Measurements from ENCODE around the gene AQR. TPM values are rescaled to one million over a fixed set of nuclear protein-coding genes. Genes with fewer than 3 reads are reported as not detected.

Gene AQR
- total RNA-seq, 1 experiment from 2014 or later, result 30.7 TPM

DNA sequence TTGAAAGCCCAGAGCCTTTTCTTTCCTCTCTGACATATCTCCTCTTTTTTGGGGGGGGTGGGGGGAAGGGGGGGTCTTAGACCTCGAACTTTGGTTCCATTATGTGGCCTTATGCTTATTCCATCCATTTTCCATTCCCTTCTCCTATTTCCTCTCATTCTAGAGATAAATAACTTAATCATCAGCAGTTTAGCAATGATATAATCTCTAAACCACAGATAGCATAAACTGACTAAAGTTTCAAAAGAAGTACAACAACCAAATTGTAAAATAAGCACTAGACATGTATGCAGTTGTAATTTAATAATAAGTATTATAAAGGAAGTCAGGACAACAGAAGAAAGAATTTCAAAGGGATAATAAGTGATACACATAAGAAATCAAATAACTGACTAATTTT is 64.5 kb downstream of the AQR start (continued):
- TF ChIP-seq JUND (IDR thresholded peaks at IDR 0.05), result no peak
- no peak for TF ChIP-seq EZH2phosphoT487 (IDR thresholded peaks at IDR 0.05; ENCODE audit: borderline replicate concordance)
- no peak for TF ChIP-seq ZFX (IDR thresholded peaks at IDR 0.05)
- TF ChIP-seq FOSL1 (IDR thresholded peaks at IDR 0.05; ENCODE audit: low read depth), result no peak
- TF ChIP-seq POLR2A (IDR thresholded peaks at IDR 0.05; ENCODE audit: borderline replicate concordance, extremely low read depth, insufficient read depth, insufficient read length), result no peak
- TF ChIP-seq, protein P1, sequence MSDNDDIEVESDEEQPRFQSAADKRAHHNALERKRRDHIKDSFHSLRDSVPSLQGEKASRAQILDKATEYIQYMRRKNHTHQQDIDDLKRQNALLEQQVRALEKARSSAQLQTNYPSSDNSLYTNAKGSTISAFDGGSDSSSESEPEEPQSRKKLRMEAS (IDR thresholded peaks at IDR 0.05), result no peak

GRCh38 chr15:34904527-34904926 is 65.0 kb downstream of the AQR start:
- Histone ChIP-seq H3K79me2 (ENCODE audit: insufficient read depth, low read length) (no peaks in the 10 kb centered on the region), H3K4me2 (ENCODE audit: low read length) (no peak overlapping the region), H3K4me3 (replicated peaks in 1 of 2; ENCODE audit: low read depth in 1 of 2, low read length in 2 of 2) (no peak overlapping the region), H4K20me1 (ENCODE audit: insufficient read depth) (no peaks in the 10 kb centered on the region), H3K9me2 (ENCODE audit: insufficient read depth) (no peaks in the 10 kb centered on the region), H3K4me1 (ENCODE audit: control insufficient read depth in 1 of 2, insufficient read depth in 2 of 2, low read length in 2 of 2) (no peaks in the 10 kb centered on the region), H2AFZ (ENCODE audit: low read depth, low read length, poor library complexity, severe bottlenecking) (no peak overlapping the region), H3K36me3 (ENCODE audit: control insufficient read depth in 1 of 2, insufficient read depth in 2 of 2, low read length in 2 of 2) (peaks cover 20 to 27% of the 10 kb centered on the region in 2 experiments), H3K27me3 (ENCODE audit: insufficient read depth, low read length) (no peaks in the 10 kb centered on the region), H3K9me3 (ENCODE audit: control insufficient read depth in 1 of 2, insufficient read depth in 1 of 2, low read depth in 1 of 2, low read length in 2 of 2) (no peaks in the 10 kb centered on the region), H3K27ac (ENCODE audit: low read depth, low read length) (no peak overlapping the region), H3K9ac (ENCODE audit: low read length) (no peak overlapping the region)
- POLR2A ChIA-PET, result no interaction called here
- intact Hi-C loops (cut with micrococcal nuclease), result no loop called here
- DNase-seq (ENCODE audit: low read depth, low spot score) (no peak), ATAC-seq (no peak)
- RAD21 ChIA-PET (ENCODE audit: low non-redundant PET in 1 of 2, low total read pairs in 2 of 2, uncharacterized antibody in 2 of 2, unreplicated experiment in 2 of 2), result no interaction called here
- no TSS peak for BruUV-seq (replicated peaks)
- TF ChIP-seq, protein P1 (IDR thresholded peaks at IDR 0.05), result no peak
- TF ChIP-seq, protein P2, sequence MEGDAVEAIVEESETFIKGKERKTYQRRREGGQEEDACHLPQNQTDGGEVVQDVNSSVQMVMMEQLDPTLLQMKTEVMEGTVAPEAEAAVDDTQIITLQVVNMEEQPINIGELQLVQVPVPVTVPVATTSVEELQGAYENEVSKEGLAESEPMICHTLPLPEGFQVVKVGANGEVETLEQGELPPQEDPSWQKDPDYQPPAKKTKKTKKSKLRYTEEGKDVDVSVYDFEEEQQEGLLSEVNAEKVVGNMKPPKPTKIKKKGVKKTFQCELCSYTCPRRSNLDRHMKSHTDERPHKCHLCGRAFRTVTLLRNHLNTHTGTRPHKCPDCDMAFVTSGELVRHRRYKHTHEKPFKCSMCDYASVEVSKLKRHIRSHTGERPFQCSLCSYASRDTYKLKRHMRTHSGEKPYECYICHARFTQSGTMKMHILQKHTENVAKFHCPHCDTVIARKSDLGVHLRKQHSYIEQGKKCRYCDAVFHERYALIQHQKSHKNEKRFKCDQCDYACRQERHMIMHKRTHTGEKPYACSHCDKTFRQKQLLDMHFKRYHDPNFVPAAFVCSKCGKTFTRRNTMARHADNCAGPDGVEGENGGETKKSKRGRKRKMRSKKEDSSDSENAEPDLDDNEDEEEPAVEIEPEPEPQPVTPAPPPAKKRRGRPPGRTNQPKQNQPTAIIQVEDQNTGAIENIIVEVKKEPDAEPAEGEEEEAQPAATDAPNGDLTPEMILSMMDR (IDR thresholded peaks at IDR 0.05 in 2 of 3, conservative IDR thresholded peaks at IDR 0.05 in 1 of 3; ENCODE audit: borderline replicate concordance in 1 of 3, insufficient read depth in 1 of 3, low read depth in 2 of 3, low read length in 2 of 3), result no peak
- CTCF ChIA-PET, result no interaction called here
